Astrocyte of the cerebellum (primary cell): Measurements from ENCODE around the gene DDO.

Source experiments
- DNase-seq: peaks from one replicate; pipeline ENCODE4 v3.0.0-alpha.2; 2011; ENCODE audit warnings: low read depth
- H3K4me3 ChIP-seq: 2 replicates; pipeline ENCODE4 v1.5.1; 2011; ENCODE audit warnings: mild to moderate bottlenecking, low read depth, low read length, moderate library complexity
- CTCF ChIP-seq: IDR thresholded peaks from 2 replicates; pipeline ENCODE4 v1.5.1; 2012; ENCODE audit warnings: low read length, low read depth, moderate library complexity, mild to moderate bottlenecking; ENCODE audit errors: missing control alignments
- in situ Hi-C: cut with HindIII; loops from 2 replicates; pipeline ENCODE4 v1.10.0; 2017; ENCODE audit warnings: low sequenced_read_pairs

Gene DDO

GRCh38 chr6:110425816-110426215 is 10.4 kb upstream of the DDO start:
- in situ Hi-C loops, result no loop called here
- no peak for TF ChIP-seq CTCF
- DNase-seq, result no peak
- H3K4me3 ChIP-seq, result no peak overlapping the region

GRCh38 chr6:110422444-110422822 is 7.1 kb upstream of the DDO start:
- TF ChIP-seq CTCF, result no peak
- in situ Hi-C loops, result no loop called here
- DNase-seq, result no peak

GRCh38 chr6:110421749-110422443 is 6.5 kb upstream of the DDO start:
- in situ Hi-C loops, result no loop called here
- no peak for DNase-seq
- TF ChIP-seq CTCF, result no peak
- H3K4me3 ChIP-seq, result no peak overlapping the region

More at GRCh38 chr6:110422444-110422822, 7.1 kb upstream of the DDO start:
- no peak overlapping the region for H3K4me3 ChIP-seq

- H3K4me3 ChIP-seq, result no peak overlapping the region
- TF ChIP-seq CTCF, result no peak
- in situ Hi-C loops, result no loop called here
- DNase-seq, result no peak
Measured at GRCh38 chr6:110419028-110419739, 3.8 kb upstream of the DDO start.

GRCh38 chr6:110418594-110418993 is 3.2 kb upstream of the DDO start:
- in situ Hi-C loops, result no loop called here
- no peak for DNase-seq
- TF ChIP-seq CTCF, result no peak
- no peak overlapping the region for H3K4me3 ChIP-seq

- TF ChIP-seq CTCF, result no peak
- no peak overlapping the region for H3K4me3 ChIP-seq
- no peak for DNase-seq
- in situ Hi-C loops, result no loop called here
Measured at GRCh38 chr6:110414669-110415068, 706 bp downstream of the DDO start.
